Mesendoderm (in vitro differentiated cells): Measurements from ENCODE around the gene PLIN1.

Experiments used
- DNase-seq: peaks from one replicate; pipeline ENCODE4 v3.0.0; 2013
- H2AK5ac ChIP-seq: 2 replicates; pipeline ENCODE4 v1.6.1; 2013; ENCODE audit warnings: low read length, inconsistent platforms
- H2BK120ac ChIP-seq: 2 replicates; pipeline ENCODE4 v1.6.1; 2013; ENCODE audit warnings: low read depth, mild to moderate bottlenecking, low read length, moderate library complexity, mixed read lengths
- H2BK15ac ChIP-seq: replicated peaks from 2 replicates; pipeline ENCODE4 v1.6.1; 2013; ENCODE audit warnings: low read depth, mild to moderate bottlenecking, moderate library complexity
- H2BK5ac ChIP-seq: 2 replicates; pipeline ENCODE4 v1.6.1; 2013; ENCODE audit warnings: low read length, inconsistent platforms
- H3K18ac ChIP-seq: 2 replicates; pipeline ENCODE4 v1.6.1; 2013; ENCODE audit warnings: mild to moderate bottlenecking, low read length, mixed read lengths
- H3K23ac ChIP-seq: one replicate; pipeline ENCODE4 v1.6.1; 2013; ENCODE audit warnings: low read length
- H3K27ac ChIP-seq: 2 replicates; pipeline ENCODE4 v1.5.1; 2013; ENCODE audit warnings: low read depth, mild to moderate bottlenecking, inconsistent platforms, low read length, moderate library complexity
- H3K27me3 ChIP-seq: 2 replicates; pipeline ENCODE4 v1.6.1; 2013; ENCODE audit warnings: low read length, control low read depth, mild to moderate bottlenecking, inconsistent platforms; ENCODE audit not compliant: insufficient read depth, poor library complexity
- H3K36me3 ChIP-seq: 2 replicates; pipeline ENCODE4 v1.6.1; 2013; ENCODE audit warnings: low read length, inconsistent platforms; ENCODE audit not compliant: control insufficient read depth, insufficient read depth
- H3K4ac ChIP-seq: one replicate; pipeline ENCODE4 v1.6.1; 2013; ENCODE audit warnings: low read depth, mild to moderate bottlenecking, low read length, moderate library complexity
- H3K4me1 ChIP-seq: 2 replicates; pipeline ENCODE4 v1.6.1; 2013; ENCODE audit warnings: low read depth, low read length, inconsistent platforms; ENCODE audit not compliant: control insufficient read depth
- H3K4me2 ChIP-seq: 2 replicates; pipeline ENCODE4 v1.6.1; 2013; ENCODE audit warnings: low read length
- H3K4me3 ChIP-seq: 2 replicates; pipeline ENCODE4 v1.5.1; 2013; ENCODE audit warnings: mild to moderate bottlenecking, low read length
- H3K56ac ChIP-seq: one replicate; pipeline ENCODE4 v1.6.1; 2013; ENCODE audit warnings: low read length
- H3K79me1 ChIP-seq: 2 replicates; pipeline ENCODE4 v1.6.1; 2013; ENCODE audit warnings: low read length, inconsistent platforms
- H3K79me2 ChIP-seq: 2 replicates; pipeline ENCODE4 v1.6.1; 2013; ENCODE audit warnings: mild to moderate bottlenecking, low read length; ENCODE audit not compliant: control insufficient read depth, insufficient read depth
- H3K9ac ChIP-seq: 2 replicates; pipeline ENCODE4 v1.6.1; 2013; ENCODE audit warnings: low read length, inconsistent platforms
- H4K5ac ChIP-seq: one replicate; pipeline ENCODE4 v1.6.1; 2013; ENCODE audit warnings: low read length
- H4K8ac ChIP-seq: one replicate; pipeline ENCODE4 v1.6.1; 2013; ENCODE audit warnings: low read depth, mild to moderate bottlenecking, control low read depth, low read length, moderate library complexity
- WGBS: extraction: QIAGEN DNeasy Blood & Tissue Kit; methylation state at CpG from one replicate; pipeline ENCODE4 v1.1.7; 2013; ENCODE audit warnings: low lambda C conversion rate, missing lambda C conversion rate; ENCODE audit not compliant: insufficient coverage; ENCODE audit errors: extremely low coverage; 5-methylcytosine and 5-hydroxymethylcytosine counted together

The PLIN1 gene

DNA sequence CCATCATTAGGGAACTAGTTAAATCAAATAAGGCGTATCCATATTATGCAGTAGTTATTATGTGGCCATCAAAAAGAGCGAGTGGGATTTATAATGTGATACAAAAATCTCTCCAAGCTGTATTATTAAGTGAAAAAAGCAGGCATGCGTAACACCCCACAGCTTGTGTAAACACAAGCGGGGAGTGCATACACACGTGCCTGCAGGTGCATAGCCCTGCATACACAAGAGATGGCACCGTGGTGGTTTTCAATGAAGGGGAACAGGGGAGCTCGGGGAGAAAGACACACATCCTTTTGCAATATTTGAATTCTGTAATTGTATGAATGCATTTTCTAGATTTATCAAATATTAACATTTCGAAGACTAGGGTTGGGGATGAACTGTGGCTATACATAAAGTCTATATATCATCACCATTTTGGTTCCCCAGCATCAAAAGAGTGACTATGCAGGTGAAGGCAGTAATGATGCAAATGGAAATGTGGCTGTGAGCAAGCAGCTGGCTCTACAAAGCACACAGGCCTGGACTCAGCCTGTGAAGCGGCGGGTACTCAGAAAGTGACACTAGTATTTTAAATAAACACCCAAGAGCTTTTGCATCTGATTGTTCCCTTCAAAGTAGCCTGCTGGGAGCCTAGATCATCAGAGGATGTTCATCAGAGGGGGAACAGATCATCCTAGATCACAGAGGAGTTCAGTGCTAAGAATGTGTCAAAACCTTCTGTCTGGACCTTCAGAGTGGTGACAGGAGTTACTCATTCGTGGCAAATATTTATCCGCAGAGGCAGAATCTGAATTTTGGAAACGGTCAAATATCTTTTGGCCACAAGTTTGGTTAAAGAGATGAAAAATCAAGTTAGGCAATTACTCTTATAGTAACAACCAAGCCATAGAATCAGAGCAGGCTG is 14.5 kb downstream of the PLIN1 start:
- H3K4ac ChIP-seq: no peak overlapping the region
- peaks cover 3% of the 10 kb centered on the region for H3K4me1 ChIP-seq
- no peaks in the 10 kb centered on the region for H3K79me1 ChIP-seq
- no peaks in the 10 kb centered on the region for H3K36me3 ChIP-seq
- no peak overlapping the region for H2BK5ac ChIP-seq
- no peak overlapping the region for H2AK5ac ChIP-seq
- no peak overlapping the region for H2BK15ac ChIP-seq
- no peak overlapping the region for H4K5ac ChIP-seq
- H4K8ac ChIP-seq: no peak overlapping the region
- no peak overlapping the region for H3K9ac ChIP-seq
- H3K4me3 ChIP-seq: no peak overlapping the region
- H3K4me2 ChIP-seq: no peak overlapping the region
- WGBS: no CpG with 5 or more reads among the region's 13 CpGs
- no peak for DNase-seq
- no peak overlapping the region for H3K56ac ChIP-seq
- H3K27ac ChIP-seq: no peak overlapping the region
- H3K79me2 ChIP-seq: no peaks in the 10 kb centered on the region
- no peak overlapping the region for H2BK120ac ChIP-seq
- H3K27me3 ChIP-seq: peaks cover 2% of the 10 kb centered on the region
- no peak overlapping the region for H3K23ac ChIP-seq
- no peak overlapping the region for H3K18ac ChIP-seq

GRCh38 chr15:89662893-89663626 is 16.1 kb downstream of the PLIN1 start:
- H2AK5ac ChIP-seq: no peak overlapping the region
- H3K27ac ChIP-seq: no peak overlapping the region
- H3K18ac ChIP-seq: no peak overlapping the region
- H3K36me3 ChIP-seq: no peaks in the 10 kb centered on the region
- H3K4me3 ChIP-seq: no peak overlapping the region
- whole genome bisulfite sequencing: no CpG with 5 or more reads among the region's 11 CpGs
- no peak overlapping the region for H3K23ac ChIP-seq
- no peak overlapping the region for H4K8ac ChIP-seq
- peaks cover 2% of the 10 kb centered on the region for H3K27me3 ChIP-seq
- H3K4ac ChIP-seq: no peak overlapping the region
- no peak overlapping the region for H4K5ac ChIP-seq
- no peak overlapping the region for H2BK15ac ChIP-seq
- H2BK5ac ChIP-seq: no peak overlapping the region
- no peaks in the 10 kb centered on the region for H3K79me1 ChIP-seq
- H3K4me2 ChIP-seq: no peak overlapping the region
- peaks cover 3% of the 10 kb centered on the region for H3K4me1 ChIP-seq
- H2BK120ac ChIP-seq: no peak overlapping the region
- DNase-seq: peak; percentile 68
- no peak overlapping the region for H3K9ac ChIP-seq
- peak overlapping the region; percentile 22 for H3K56ac ChIP-seq
- no peaks in the 10 kb centered on the region for H3K79me2 ChIP-seq

DNA sequence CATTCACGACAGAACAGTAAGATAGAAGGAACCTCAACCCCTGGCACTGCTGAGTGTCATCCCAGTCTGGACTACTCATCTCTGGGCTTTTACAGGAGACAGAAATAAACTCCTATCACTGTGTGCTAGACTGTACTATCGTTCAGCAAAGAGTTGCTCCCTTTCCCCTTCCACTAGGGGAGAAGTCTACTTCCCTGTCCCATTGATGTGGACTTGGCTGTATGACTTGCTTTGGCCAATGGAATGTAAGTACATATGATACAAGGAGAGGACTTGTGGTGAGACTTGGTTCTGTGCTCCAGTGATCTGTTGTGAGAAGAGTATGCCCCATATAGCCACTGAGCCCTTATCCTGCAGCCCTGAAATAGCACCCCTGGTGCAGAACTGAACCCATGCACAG is 18.6 kb downstream of the PLIN1 start:
- peaks cover 2% of the 10 kb centered on the region for H3K4me1 ChIP-seq
- no peak overlapping the region for H4K5ac ChIP-seq
- H3K4me3 ChIP-seq: no peak overlapping the region
- H3K27me3 ChIP-seq: peaks cover 2% of the 10 kb centered on the region
- H2BK120ac ChIP-seq: no peak overlapping the region
- WGBS: no CpG with 5 or more reads among the region's 2 CpGs
- H2BK5ac ChIP-seq: no peak overlapping the region
- no peak overlapping the region for H3K56ac ChIP-seq
- no peak overlapping the region for H3K9ac ChIP-seq
- no peaks in the 10 kb centered on the region for H3K79me2 ChIP-seq
- no peaks in the 10 kb centered on the region for H3K36me3 ChIP-seq
- no peak overlapping the region for H3K27ac ChIP-seq
- no peak overlapping the region for H2BK15ac ChIP-seq
- no peak overlapping the region for H3K4me2 ChIP-seq
- H3K23ac ChIP-seq: no peak overlapping the region
- no peak overlapping the region for H3K18ac ChIP-seq
- no peaks in the 10 kb centered on the region for H3K79me1 ChIP-seq
- no peak overlapping the region for H3K4ac ChIP-seq
- no peak for DNase-seq
- no peak overlapping the region for H2AK5ac ChIP-seq
- no peak overlapping the region for H4K8ac ChIP-seq

GRCh38 chr15:89659295-89659694 is 19.9 kb downstream of the PLIN1 start:
- Histone ChIP-seq H3K4me1 (peaks cover 2% of the 10 kb centered on the region), H2BK120ac (no peak overlapping the region), H3K27me3 (no peaks in the 10 kb centered on the region), H3K4ac (no peak overlapping the region), H4K8ac (no peak overlapping the region), H3K27ac (no peak overlapping the region), H3K9ac (no peak overlapping the region), H3K79me2 (peaks cover 3% of the 10 kb centered on the region), H3K23ac (no peak overlapping the region), H2BK5ac (no peak overlapping the region), H2BK15ac (no peak overlapping the region), H3K4me3 (no peak overlapping the region), H3K56ac (no peak overlapping the region), H3K4me2 (no peak overlapping the region), H3K18ac (no peak overlapping the region), H3K79me1 (peaks cover 4% of the 10 kb centered on the region), H4K5ac (no peak overlapping the region), H3K36me3 (no peaks in the 10 kb centered on the region), H2AK5ac (no peak overlapping the region)
- DNase-seq: no peak
- WGBS: no CpG with 5 or more reads among the region's 2 CpGs

GRCh38 chr15:89657686-89658200 is 21.4 kb downstream of the PLIN1 start:
- H3K18ac ChIP-seq: no peak overlapping the region
- no peak overlapping the region for H3K56ac ChIP-seq
- WGBS: no CpG with 5 or more reads among the region's 5 CpGs
- H3K79me2 ChIP-seq: peaks cover 10% of the 10 kb centered on the region
- H3K4me3 ChIP-seq: no peak overlapping the region
- no peak overlapping the region for H2BK15ac ChIP-seq
- H3K4ac ChIP-seq: no peak overlapping the region
- H3K4me2 ChIP-seq: no peak overlapping the region
- no peak overlapping the region for H3K9ac ChIP-seq
- no peak for DNase-seq
- no peak overlapping the region for H4K8ac ChIP-seq
- peaks cover 13% of the 10 kb centered on the region for H3K79me1 ChIP-seq
- H3K27me3 ChIP-seq: no peaks in the 10 kb centered on the region
- H4K5ac ChIP-seq: no peak overlapping the region
- no peak overlapping the region for H2BK120ac ChIP-seq
- no peak overlapping the region for H2BK5ac ChIP-seq
- H3K23ac ChIP-seq: no peak overlapping the region
- H2AK5ac ChIP-seq: no peak overlapping the region
- H3K27ac ChIP-seq: no peak overlapping the region
- peaks cover 2% of the 10 kb centered on the region for H3K4me1 ChIP-seq
- no peaks in the 10 kb centered on the region for H3K36me3 ChIP-seq
